ENCODE data around the gene NKIRAS2. TPM values are rescaled to one million over a fixed set of nuclear protein-coding genes. Genes with fewer than 3 reads are reported as not detected.

Gene NKIRAS2
- total RNA-seq, 1 donor from 2014 or later, result 60.2 TPM

GRCh38 chr17:42065201-42065600, 45.3 kb downstream of the NKIRAS2 start:
- no peaks in the 10 kb centered on the region for H3K9me3 Mint-ChIP-seq
- peaks cover 3% of the 10 kb centered on the region for H3K27me3 Mint-ChIP-seq (ENCODE audit: low read depth)
- no peak for DNase-seq (ENCODE audit: low read depth, low spot score)
- H3K27ac Mint-ChIP-seq (ENCODE audit: unreplicated experiment), result peak overlapping the region; percentile 52
- no peak overlapping the region for H3K4me3 Mint-ChIP-seq
- TF ChIP-seq CTCF (conservative IDR thresholded peaks at IDR 0.05), result no peak
- no peaks in the 10 kb centered on the region for H3K36me3 Mint-ChIP-seq (ENCODE audit: low read depth)
- H3K4me1 Mint-ChIP-seq, result peaks cover 6% of the 10 kb centered on the region

GRCh38 chr17:42067371-42068091, 47.6 kb downstream of the NKIRAS2 start:
- no peak overlapping the region for H3K4me3 Mint-ChIP-seq
- TF ChIP-seq CTCF (conservative IDR thresholded peaks at IDR 0.05), result peak; percentile 84

GRCh38 chr17:42068979-42069378, 49.1 kb downstream of the NKIRAS2 start:
- DNase-seq (ENCODE audit: low read depth, low spot score), result no peak
- Mint-ChIP-seq H3K9me3 (no peaks in the 10 kb centered on the region), H3K27me3 (ENCODE audit: low read depth) (peaks cover 37% of the 10 kb centered on the region), H3K36me3 (ENCODE audit: low read depth) (no peaks in the 10 kb centered on the region), H3K27ac (ENCODE audit: unreplicated experiment) (no peak overlapping the region), H3K4me3 (no peak overlapping the region), H3K4me1 (peaks cover 3% of the 10 kb centered on the region)
- no peak for TF ChIP-seq CTCF (conservative IDR thresholded peaks at IDR 0.05)

More at GRCh38 chr17:42067371-42068091, 47.6 kb downstream of the NKIRAS2 start:
- Mint-ChIP-seq H3K27me3 (ENCODE audit: low read depth) (peaks cover 24% of the 10 kb centered on the region), H3K27ac (ENCODE audit: unreplicated experiment) (no peak overlapping the region), H3K4me1 (peaks cover 6% of the 10 kb centered on the region), H3K36me3 (ENCODE audit: low read depth) (no peaks in the 10 kb centered on the region), H3K9me3 (no peaks in the 10 kb centered on the region)
- DNase-seq (ENCODE audit: low read depth, low spot score), result peak; percentile 77

GRCh38 chr17:42071810-42072209, 51.9 kb downstream of the NKIRAS2 start:
- H3K27me3 Mint-ChIP-seq (ENCODE audit: low read depth), result peaks cover 52% of the 10 kb centered on the region
- no peak for TF ChIP-seq CTCF (conservative IDR thresholded peaks at IDR 0.05)
- H3K9me3 Mint-ChIP-seq, result no peaks in the 10 kb centered on the region
- H3K36me3 Mint-ChIP-seq (ENCODE audit: low read depth), result no peaks in the 10 kb centered on the region
- H3K4me3 Mint-ChIP-seq, result no peak overlapping the region
- DNase-seq (ENCODE audit: low read depth, low spot score), result no peak
- H3K27ac Mint-ChIP-seq (ENCODE audit: unreplicated experiment), result no peak overlapping the region
- no peaks in the 10 kb centered on the region for H3K4me1 Mint-ChIP-seq

GRCh38 chr17:42072323-42073187, 52.7 kb downstream of the NKIRAS2 start:
- Mint-ChIP-seq H3K36me3 (ENCODE audit: low read depth) (no peaks in the 10 kb centered on the region), H3K4me1 (no peaks in the 10 kb centered on the region), H3K4me3 (no peak overlapping the region), H3K27me3 (ENCODE audit: low read depth) (peaks cover 52% of the 10 kb centered on the region), H3K27ac (ENCODE audit: unreplicated experiment) (no peak overlapping the region), H3K9me3 (no peaks in the 10 kb centered on the region)
- TF ChIP-seq CTCF (conservative IDR thresholded peaks at IDR 0.05), result peak; percentile 23
- DNase-seq (ENCODE audit: low read depth, low spot score), result peak; percentile 24

Other genes starting within 250 kb of the NKIRAS2 start
- gene JUP, start 233.4 kb upstream of the NKIRAS2 start, total RNA-seq, result 20.6 and 23.5 TPM in 2 replicates
- gene P3H4, start 208.1 kb upstream of the NKIRAS2 start, total RNA-seq, result 40.3 and 42.3 TPM in 2 replicates
- 259 and 262 TPM in 2 replicates for gene FKBP10, start 207.1 kb upstream of the NKIRAS2 start, total RNA-seq
- 120 and 123 TPM in 2 replicates for gene NT5C3B, start 183.9 kb upstream of the NKIRAS2 start, total RNA-seq
- not detected in 2 replicates for gene KLHL10, start 182.3 kb upstream of the NKIRAS2 start, total RNA-seq
- 20.4 and 20.6 TPM in 2 replicates for gene KLHL11, start 154.7 kb upstream of the NKIRAS2 start, total RNA-seq
- 421 and 422 TPM in 2 replicates for gene ACLY, start 101.1 kb upstream of the NKIRAS2 start, total RNA-seq
- 4.2 and 4.8 TPM in 2 replicates for gene ODAD4, start 89.5 kb upstream of the NKIRAS2 start, total RNA-seq
- gene CNP, start 53.3 kb upstream of the NKIRAS2 start, total RNA-seq, result 213 and 230 TPM in 2 replicates
- gene DNAJC7, start 2.7 kb upstream of the NKIRAS2 start, total RNA-seq, result 126 and 138 TPM in 2 replicates
- gene C17orf113, start 30.5 kb downstream of the NKIRAS2 start, total RNA-seq, result 2.0 and 2.2 TPM in 2 replicates
- gene ZNF385C, start 78.4 kb downstream of the NKIRAS2 start, total RNA-seq, result 1.3 and 1.7 TPM in 2 replicates
- gene DHX58, start 92.6 kb downstream of the NKIRAS2 start, total RNA-seq, result 0.50 TPM in 1 of 2 replicates, not detected in the other
- 41.9 and 43.6 TPM in 2 replicates for gene KAT2A, start 101.3 kb downstream of the NKIRAS2 start, total RNA-seq
- 0.16 and 0.40 TPM in 2 replicates for gene HSPB9, start 102.7 kb downstream of the NKIRAS2 start, total RNA-seq
- 97.6 and 99.0 TPM in 2 replicates for gene RAB5C, start 134.9 kb downstream of the NKIRAS2 start, total RNA-seq
- 0.05 and 0.14 TPM in 2 replicates for gene KCNH4, start 161.1 kb downstream of the NKIRAS2 start, total RNA-seq
- gene HCRT, start 165.4 kb downstream of the NKIRAS2 start, total RNA-seq, result 0.47 TPM in 1 of 2 replicates, not detected in the other
- 8.4 and 8.8 TPM in 2 replicates for gene GHDC, start 174.4 kb downstream of the NKIRAS2 start, total RNA-seq

Data from neural crest cell (in vitro differentiated cells).